GM18858 (cell line): ENCODE measurements around the gene KRT79.

Experiments
- ATAC-seq: cut with Tn5 transposase; IDR thresholded peaks from one replicate; pipeline ENCODE4 v1.9.1; 2021; ENCODE audit not compliant: unreplicated experiment

Gene KRT79

DNA sequence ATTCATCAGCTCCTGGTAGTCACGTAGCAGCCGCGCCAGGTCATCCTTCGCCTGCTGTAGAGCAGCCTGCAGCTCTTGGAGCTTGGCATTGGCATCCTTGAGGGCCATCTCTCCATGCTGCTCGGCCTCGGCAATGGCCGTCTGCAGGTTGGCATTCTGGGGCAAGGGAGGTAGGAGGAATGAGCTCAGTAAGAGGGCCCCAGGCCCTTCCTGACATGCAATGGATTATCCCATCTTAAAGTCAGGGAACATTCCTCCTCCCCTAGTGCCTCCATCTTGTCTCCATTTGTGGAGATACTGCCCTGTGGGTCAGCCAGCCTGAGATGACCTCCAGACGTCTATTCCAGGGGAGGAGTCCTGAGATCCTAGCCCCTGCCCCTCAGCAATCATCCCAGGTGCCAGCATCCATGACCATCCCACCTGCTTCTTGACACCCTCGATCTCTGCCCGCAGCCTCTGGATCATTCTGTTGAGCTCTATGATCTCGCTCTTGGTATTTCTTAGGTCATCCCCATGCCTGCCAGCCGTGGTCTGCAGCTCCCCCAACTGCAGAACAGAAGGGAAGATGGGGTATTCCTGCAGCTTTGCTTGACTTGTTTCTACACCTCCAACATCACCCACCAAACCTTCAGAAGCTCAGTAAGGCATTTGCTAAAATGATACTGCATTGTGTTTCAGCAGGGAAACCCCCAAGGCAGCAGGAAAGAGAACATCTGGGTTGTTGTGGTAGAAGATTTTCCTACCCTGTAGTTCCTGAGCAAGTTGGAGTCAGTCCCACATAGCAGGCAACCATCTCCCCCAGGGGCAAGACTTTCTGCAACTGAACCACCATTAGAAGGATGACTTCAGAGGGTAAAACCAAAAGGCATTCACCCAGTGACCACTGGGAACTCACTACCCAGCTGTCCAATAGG, 42.6 kb downstream of the KRT79 start:
- ATAC-seq: no peak

GRCh38 chr12:52790427-52791270, 43.5 kb downstream of the KRT79 start:
- no peak for ATAC-seq

DNA sequence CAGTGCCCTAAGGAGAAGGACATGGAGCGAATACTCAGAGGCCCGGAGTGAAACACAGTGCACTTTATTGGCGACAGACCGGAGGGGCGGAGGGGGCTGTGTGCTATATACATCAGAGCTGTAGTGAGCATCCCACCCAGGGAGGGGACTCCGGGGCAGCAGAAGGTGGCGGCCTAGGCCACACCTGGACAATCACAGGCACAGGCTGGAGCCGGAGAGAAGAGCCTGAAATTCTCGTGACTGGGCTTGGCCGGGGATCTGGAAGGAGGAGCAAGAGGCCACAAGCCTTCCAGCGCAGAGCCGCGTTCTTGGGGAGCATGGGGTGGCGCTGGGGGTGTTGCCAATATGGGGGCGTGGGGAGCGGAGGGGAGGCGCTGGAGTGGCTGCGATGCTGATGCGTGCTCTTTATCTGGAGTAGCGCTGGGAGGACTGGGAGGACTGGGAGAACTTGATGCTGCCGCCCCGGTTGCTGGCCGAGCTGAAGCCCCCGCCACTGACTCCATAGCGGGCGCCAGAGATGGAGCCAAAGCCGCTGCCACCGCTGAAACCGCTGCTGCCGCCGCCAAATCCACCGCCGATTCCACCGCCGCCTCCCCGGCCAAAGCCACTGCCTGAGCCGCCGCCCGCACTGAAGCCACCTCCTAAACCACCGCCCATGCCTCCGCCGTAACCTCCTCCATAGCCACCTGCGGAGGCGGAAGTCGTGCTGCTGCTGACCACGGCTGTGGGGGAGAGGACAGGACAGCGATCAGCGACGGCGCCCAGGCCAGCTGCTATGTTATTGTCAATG, 44.3 kb downstream of the KRT79 start:
- ATAC-seq: no peak

GRCh38 chr12:52788876-52789636, 45.1 kb downstream of the KRT79 start:
- no peak for ATAC-seq

- ATAC-seq: no peak
Measured at GRCh38 chr12:52788192-52788875, 45.8 kb downstream of the KRT79 start.

- no peak for ATAC-seq
Measured at GRCh38 chr12:52787324-52788191, 46.6 kb downstream of the KRT79 start.

DNA sequence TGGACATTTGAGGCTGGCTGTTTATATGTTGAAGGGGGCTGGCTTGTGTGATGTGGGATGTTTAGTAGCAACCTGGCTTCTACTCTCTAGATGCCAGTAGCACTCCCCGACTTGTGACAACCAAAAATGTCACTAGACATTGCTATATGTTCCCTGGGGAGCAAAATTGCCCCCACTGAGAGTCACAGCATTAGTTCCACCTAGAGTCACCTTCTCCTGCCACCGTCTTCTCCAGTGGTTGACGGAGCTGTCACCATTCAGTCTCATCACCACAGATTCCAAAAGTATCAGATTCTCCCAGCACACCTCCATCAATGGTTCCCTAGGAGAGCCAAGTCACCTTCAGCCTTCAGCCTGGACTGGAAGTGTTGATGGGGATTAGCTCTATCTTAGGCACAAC, 49.2 kb downstream of the KRT79 start:
- ATAC-seq: no peak

DNA sequence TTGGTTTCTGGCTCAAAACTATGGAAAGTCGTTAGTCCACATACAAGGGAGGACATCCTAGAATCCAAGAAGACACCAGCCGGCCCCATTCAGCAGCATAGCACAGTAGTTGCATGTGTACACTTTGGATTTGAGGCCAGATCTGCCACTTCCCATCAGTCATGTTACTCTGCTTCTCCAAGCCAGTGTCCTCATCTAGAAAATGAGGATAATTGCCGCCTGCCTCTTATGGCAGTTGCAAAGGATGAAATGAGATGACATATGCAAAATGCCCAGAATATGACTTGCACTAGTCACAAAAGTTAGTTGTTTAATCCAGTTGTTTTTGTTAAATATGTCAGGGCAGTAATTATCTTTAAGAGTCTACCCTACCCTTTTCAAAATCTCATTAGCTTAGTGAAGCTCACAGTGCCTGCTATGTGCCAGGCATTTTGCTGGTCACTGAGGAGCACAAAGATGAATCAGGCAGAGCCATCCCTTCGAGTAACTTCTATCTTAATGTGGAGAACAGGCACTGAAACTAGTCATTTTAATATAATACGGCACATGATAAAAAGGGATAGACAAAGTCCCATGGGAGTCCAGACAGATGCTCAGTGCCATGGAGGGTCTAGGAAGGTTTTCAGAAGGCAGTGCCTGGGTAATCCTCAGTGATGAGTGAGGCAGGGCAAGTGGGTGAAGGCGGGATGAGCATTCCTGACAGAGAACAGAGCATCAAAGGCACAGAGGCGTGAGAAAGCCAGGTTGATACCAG, 50.4 kb downstream of the KRT79 start:
- ATAC-seq: no peak

DNA sequence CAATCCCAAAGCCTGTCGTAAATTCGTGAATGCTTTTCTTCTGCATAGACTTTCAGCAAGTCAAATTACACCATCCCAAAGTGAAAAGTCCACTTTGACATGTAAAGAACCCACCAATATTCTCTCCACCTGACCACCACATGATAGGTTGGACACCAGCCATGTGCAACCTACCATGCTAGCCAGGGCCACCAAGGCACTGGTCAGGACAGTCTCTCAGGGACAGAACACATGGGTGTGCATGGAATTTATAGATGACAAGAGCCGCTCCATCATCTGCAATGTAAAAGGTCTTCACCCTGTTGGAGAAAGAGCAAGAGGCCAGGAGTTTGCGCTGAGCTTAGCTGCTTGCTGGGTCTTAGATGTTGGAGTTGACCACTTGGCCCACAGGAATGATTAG, 51.6 kb downstream of the KRT79 start:
- ATAC-seq: no peak

DNA sequence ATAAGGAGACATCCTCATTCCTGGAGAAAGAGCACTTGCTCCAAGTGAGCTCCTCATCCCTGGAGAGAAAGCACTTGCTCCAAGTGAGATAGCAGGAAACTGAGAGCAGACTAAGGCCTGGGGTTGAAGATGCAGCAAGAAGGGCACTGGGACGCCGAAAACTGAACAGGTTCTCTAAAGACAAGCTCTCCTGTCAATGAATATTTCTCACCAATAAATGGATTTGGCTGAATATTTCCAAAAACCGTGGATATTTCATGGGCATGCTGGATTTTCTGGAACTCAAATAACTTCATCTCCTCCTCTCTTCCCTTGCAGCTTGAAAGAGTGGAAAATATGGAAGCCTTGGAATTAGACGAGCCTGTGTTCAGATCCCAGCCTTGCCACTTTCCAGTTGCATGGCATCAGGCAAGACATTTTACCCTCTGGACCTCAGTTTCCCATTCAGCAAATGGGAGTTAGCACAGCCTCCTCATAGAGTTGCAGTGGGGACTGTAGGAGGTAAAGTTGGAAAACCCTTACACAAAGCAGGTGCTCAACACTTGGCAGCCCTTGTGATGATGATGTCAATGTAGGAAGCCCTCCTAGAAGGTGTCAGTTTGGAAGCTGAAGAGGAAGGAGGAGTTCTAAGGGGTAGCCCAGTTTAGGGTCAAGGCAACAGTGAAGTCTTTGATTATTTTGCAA, 52.6 kb downstream of the KRT79 start:
- ATAC-seq: no peak

- no peak for ATAC-seq
Measured at GRCh38 chr12:52779914-52780313, 54.2 kb downstream of the KRT79 start.

DNA sequence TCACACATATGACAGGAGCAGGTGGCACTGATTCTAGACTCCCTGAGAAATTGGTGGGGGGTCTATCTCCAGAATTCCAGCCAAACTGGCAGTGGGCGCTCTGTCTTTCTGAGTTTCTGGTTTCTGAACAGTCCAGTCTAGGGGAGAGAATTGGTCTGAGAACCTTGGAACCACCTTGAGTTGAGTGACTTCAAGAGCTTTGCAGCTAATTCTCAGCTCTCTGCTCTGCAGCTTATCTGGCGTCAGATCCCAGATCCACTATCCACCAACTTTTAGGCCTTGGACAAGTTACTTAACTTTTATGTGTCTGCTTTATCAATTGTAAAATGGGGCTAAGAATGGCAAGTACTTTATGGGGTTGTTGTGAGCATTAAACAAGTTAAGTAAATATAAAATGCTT, 55.3 kb downstream of the KRT79 start:
- no peak for ATAC-seq

- no peak for ATAC-seq
Measured at GRCh38 chr12:52777566-52777965, 56.5 kb downstream of the KRT79 start.

- no peak for ATAC-seq
Measured at GRCh38 chr12:52776913-52777395, 57.2 kb downstream of the KRT79 start, which contains the start of gene KRT76. KRT76 (minus strand) TSS chr12:52777345; CDS start chr12:52777291, 54 bp downstream.

GRCh38 chr12:52776435-52776834, 57.7 kb downstream of the KRT79 start:
- no peak for ATAC-seq

GRCh38 chr12:52774629-52775250, 59.4 kb downstream of the KRT79 start:
- ATAC-seq: no peak

GRCh38 chr12:52772772-52773171, 61.3 kb downstream of the KRT79 start:
- no peak for ATAC-seq
